Measurements from ENCODE around the gene VRK3.

- TF ChIP-seq CTCF (IDR thresholded peaks at IDR 0.05) = no peak
- no peak for TF ChIP-seq EZH2 (IDR thresholded peaks at IDR 0.05; ENCODE audit: borderline replicate concordance, insufficient read depth, low read depth, low read length, poor library complexity, severe bottlenecking)
These were observed 1.4 kb upstream of the VRK3 start for GRCh38 chr19:50026550-50026906.
